Spinal cord (tissue), 10 donors: ENCODE data around the gene YARS1. TPM values are rescaled to one million over a fixed set of nuclear protein-coding genes. Genes with fewer than 3 reads are reported as not detected.
"Not testable (repeated sequence)": the region's sequence is repeated elsewhere in the genome, so short reads cannot be mapped to it uniquely, and the experiment has no call there.

Source experiments
- DNase-seq, 6 donors: peaks; one replicate each; pipeline versions ENCODE4 v3.0.0 to v3.0.0-alpha.2; 2013 to 2015; ENCODE audit warnings: low spot score in 6 of 6, low read depth in 4 of 6
- H3K27ac ChIP-seq: one replicate; pipeline ENCODE4 v1.5.1; 2013; ENCODE audit warnings: low read depth, low read length, control low read depth
- H3K27me3 ChIP-seq: one replicate; pipeline ENCODE4 v1.6.1; 2013; ENCODE audit warnings: low read length; ENCODE audit not compliant: control insufficient read depth, insufficient read depth
- H3K36me3 ChIP-seq: one replicate; pipeline ENCODE4 v1.6.1; 2013; ENCODE audit warnings: low read length; ENCODE audit not compliant: control insufficient read depth, insufficient read depth
- H3K4me1 ChIP-seq: one replicate; pipeline ENCODE4 v1.6.1; 2013; ENCODE audit warnings: low read length; ENCODE audit not compliant: control insufficient read depth, insufficient read depth
- H3K4me3 ChIP-seq: one replicate; pipeline ENCODE4 v1.5.1; 2013; ENCODE audit warnings: low read depth, low read length, control low read depth
- H3K9me3 ChIP-seq: one replicate; pipeline ENCODE4 v1.6.1; 2013; ENCODE audit warnings: low read length; ENCODE audit not compliant: control insufficient read depth, insufficient read depth
- WGBS: methylation state at CpG from one replicate; pipeline ENCODE4 v1.1.5; 2013; ENCODE audit warnings: missing lambda C conversion rate; ENCODE audit not compliant: insufficient coverage; 5-methylcytosine and 5-hydroxymethylcytosine counted together
- polyA plus RNA-seq, 2 donors: library from polyadenylated mRNA; unstranded; fragments of 120-200 nt; gene quantifications; one replicate each; pipeline ENCODE4 v1.2.1, GENCODE V29; 2013; ENCODE audit not compliant: insufficient read length in 2 of 2
- total RNA-seq, 2 donors: library from RNA; depleted of rRNA in 1 of 2; stranded (reverse); fragments of 120-200 nt in 1 of 2; fragments of >200 nt in 1 of 2; gene quantifications; one replicate each; pipeline versions ENCODE4 v1.2.3 to v1.2.4, GENCODE V29; 2013 to 2014
- donor health status: healthy.

YARS1 gene
- total and polyA plus RNA-seq, 4 donors, result 51.8 to 105 (median 68.1) TPM

GRCh38 chr1:32804460-32804859 lies 12.7 kb downstream of the YARS1 start:
- not testable (repeated sequence) for H3K9me3 ChIP-seq, H3K4me3 ChIP-seq, H3K27ac ChIP-seq, H3K4me1 ChIP-seq, DNase-seq, H3K27me3 ChIP-seq
- peaks cover 41% of the 10 kb centered on the region for H3K36me3 ChIP-seq
- 96% methylated on average over 10 of the region's 30 CpGs for WGBS

GRCh38 chr1:32801096-32801715 lies 16.0 kb downstream of the YARS1 start:
- DNase-seq, result no peak

GRCh38 chr1:32798679-32799416 lies 18.3 kb downstream of the YARS1 start:
- H3K27me3 ChIP-seq, result no peaks in the 10 kb centered on the region
- H3K9me3 ChIP-seq, result no peaks in the 10 kb centered on the region
- H3K4me1 ChIP-seq, result no peaks in the 10 kb centered on the region
- H3K27ac ChIP-seq, result no peak overlapping the region
- 75% methylated on average over 1 of the region's 8 CpGs for WGBS
- H3K36me3 ChIP-seq, result peaks cover 46% of the 10 kb centered on the region
- no peak overlapping the region for H3K4me3 ChIP-seq
- DNase-seq, result no peak

More at GRCh38 chr1:32801096-32801715, 16.0 kb downstream of the YARS1 start:
- H3K4me1 ChIP-seq, result no peaks in the 10 kb centered on the region
- H3K27me3 ChIP-seq, result no peaks in the 10 kb centered on the region
- H3K4me3 ChIP-seq, result no peak overlapping the region
- peaks cover 38% of the 10 kb centered on the region for H3K36me3 ChIP-seq
- H3K9me3 ChIP-seq, result no peaks in the 10 kb centered on the region
- no peak overlapping the region for H3K27ac ChIP-seq
- 96% methylated on average over 3 of the region's 9 CpGs for WGBS

GRCh38 chr1:32798191-32798590 lies 19.0 kb downstream of the YARS1 start:
- WGBS, result 100% methylated on average over 2 of the region's 4 CpGs
- no peak overlapping the region for H3K27ac ChIP-seq
- no peak for DNase-seq
- no peaks in the 10 kb centered on the region for H3K4me1 ChIP-seq
- H3K36me3 ChIP-seq, result peaks cover 49% of the 10 kb centered on the region
- no peaks in the 10 kb centered on the region for H3K9me3 ChIP-seq
- H3K4me3 ChIP-seq, result no peak overlapping the region
- no peaks in the 10 kb centered on the region for H3K27me3 ChIP-seq

- no peak overlapping the region for H3K27ac ChIP-seq
- no peaks in the 10 kb centered on the region for H3K9me3 ChIP-seq
- no CpG with 5 or more reads among the region's 1 CpG for WGBS
- no peak for DNase-seq
- H3K27me3 ChIP-seq, result no peaks in the 10 kb centered on the region
- peaks cover 42% of the 10 kb centered on the region for H3K36me3 ChIP-seq
- H3K4me3 ChIP-seq, result no peak overlapping the region
- no peaks in the 10 kb centered on the region for H3K4me1 ChIP-seq
Measured at GRCh38 chr1:32797456-32797855, 19.7 kb downstream of the YARS1 start.

DNA sequence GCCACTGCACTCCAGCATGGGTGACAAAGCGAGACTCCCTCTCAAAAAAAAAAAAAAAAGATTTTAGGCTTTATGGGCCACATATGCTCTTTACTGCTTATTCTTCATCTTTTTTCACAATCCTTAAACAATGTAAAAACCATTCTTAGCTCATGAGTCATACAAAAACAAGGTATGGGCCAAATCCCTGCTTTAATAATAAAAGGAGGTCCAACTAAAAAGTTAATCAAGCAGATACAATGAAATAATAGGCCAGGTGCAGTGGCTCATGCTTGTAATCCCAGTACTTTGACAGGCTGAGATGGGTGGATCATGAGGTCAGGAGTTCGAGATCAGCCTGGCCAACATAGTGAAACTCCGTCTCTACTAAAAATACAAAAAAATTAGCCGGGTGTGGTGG lies 21.4 kb downstream of the YARS1 start:
- H3K9me3 ChIP-seq, H3K27me3 ChIP-seq, DNase-seq, H3K27ac ChIP-seq, H3K4me3 ChIP-seq, H3K4me1 ChIP-seq: not testable (repeated sequence)
- peaks cover 45% of the 10 kb centered on the region for H3K36me3 ChIP-seq
- no CpG with 5 or more reads among the region's 4 CpGs for WGBS

- 100% methylated on average over 1 of the region's 1 CpG for WGBS
- H3K27me3 ChIP-seq, result no peaks in the 10 kb centered on the region
- no peaks in the 10 kb centered on the region for H3K9me3 ChIP-seq
- H3K4me3 ChIP-seq, result no peak overlapping the region
- no peaks in the 10 kb centered on the region for H3K4me1 ChIP-seq
- H3K27ac ChIP-seq, result no peak overlapping the region
- H3K36me3 ChIP-seq, result peaks cover 45% of the 10 kb centered on the region
- DNase-seq, result no peak
Measured at GRCh38 chr1:32791881-32792280, 25.3 kb downstream of the YARS1 start.

GRCh38 chr1:32789356-32789755 lies 27.8 kb downstream of the YARS1 start:
- H3K4me1 ChIP-seq, H3K27ac ChIP-seq, H3K9me3 ChIP-seq, H3K27me3 ChIP-seq, H3K4me3 ChIP-seq, DNase-seq: not testable (repeated sequence)
- H3K36me3 ChIP-seq, result peaks cover 38% of the 10 kb centered on the region
- WGBS, result no CpG with 5 or more reads among the region's 2 CpGs

DNA sequence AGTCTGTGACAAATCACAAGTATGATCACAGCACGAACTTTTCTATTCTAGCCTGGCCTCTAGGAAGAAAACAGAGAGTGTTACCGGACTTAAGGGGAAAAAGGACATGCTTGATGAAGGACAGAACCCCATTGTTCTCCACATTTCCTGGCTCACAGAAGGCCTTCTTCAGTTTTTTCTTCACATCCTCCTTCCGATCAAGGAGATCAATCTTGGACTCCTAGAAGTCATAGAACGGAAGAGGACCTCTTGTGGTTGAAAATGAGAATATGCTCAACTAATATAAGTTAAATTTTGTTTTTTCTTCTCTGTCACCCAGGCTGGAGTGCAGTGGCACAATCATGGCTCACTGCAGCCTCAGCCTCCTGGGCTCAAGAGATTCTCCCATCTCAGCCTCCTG lies 30.3 kb downstream of the YARS1 start:
- H3K4me1 ChIP-seq, result no peaks in the 10 kb centered on the region
- DNase-seq, result peak in 2 of 6 donors; percentile 43 to 70
- H3K4me3 ChIP-seq, result no peak overlapping the region
- no peaks in the 10 kb centered on the region for H3K27me3 ChIP-seq
- H3K27ac ChIP-seq, result no peak overlapping the region
- no CpG with 5 or more reads among the region's 4 CpGs for WGBS
- H3K36me3 ChIP-seq, result peaks cover 49% of the 10 kb centered on the region
- H3K9me3 ChIP-seq, result no peaks in the 10 kb centered on the region

- no peak for DNase-seq
- no peaks in the 10 kb centered on the region for H3K27me3 ChIP-seq
- no peaks in the 10 kb centered on the region for H3K4me1 ChIP-seq
- H3K4me3 ChIP-seq, result no peak overlapping the region
- H3K36me3 ChIP-seq, result peaks cover 63% of the 10 kb centered on the region
- no peaks in the 10 kb centered on the region for H3K9me3 ChIP-seq
- no peak overlapping the region for H3K27ac ChIP-seq
- WGBS, result 95% methylated on average over 2 of the region's 3 CpGs
Measured at GRCh38 chr1:32784817-32785216, 32.3 kb downstream of the YARS1 start.
